Testis (tissue), 2 donors: Measurements from ENCODE around the gene DYNLL1.
"Not testable (repeated sequence)": the region's sequence is repeated elsewhere in the genome, so short reads cannot be mapped to it uniquely, and the experiment has no call there.

Experiments used
- POLR2A ChIP-seq: fragments of 450-650 bp; IDR thresholded peaks from one replicate; pipeline ENCODE4 v1.6.1; 2017; ENCODE audit warnings: antibody characterized with exemption, mild to moderate bottlenecking, moderate library complexity
- TF ChIP-seq, protein P1 (sequence below), 3 experiments: fragments of 450-650 bp in 2 of 3; fragments of 200-600 bp in 1 of 3; sonication (generic) in 1 of 3; IDR thresholded peaks; one replicate each; pipeline ENCODE4 v1.5.1; 2016 to 2019; ENCODE audit warnings: antibody characterized with exemption in 3 of 3, mild to moderate bottlenecking in 2 of 3, moderate library complexity in 1 of 3

- not testable (repeated sequence) for TF ChIP-seq POLR2A
- TF ChIP-seq, protein P1, sequence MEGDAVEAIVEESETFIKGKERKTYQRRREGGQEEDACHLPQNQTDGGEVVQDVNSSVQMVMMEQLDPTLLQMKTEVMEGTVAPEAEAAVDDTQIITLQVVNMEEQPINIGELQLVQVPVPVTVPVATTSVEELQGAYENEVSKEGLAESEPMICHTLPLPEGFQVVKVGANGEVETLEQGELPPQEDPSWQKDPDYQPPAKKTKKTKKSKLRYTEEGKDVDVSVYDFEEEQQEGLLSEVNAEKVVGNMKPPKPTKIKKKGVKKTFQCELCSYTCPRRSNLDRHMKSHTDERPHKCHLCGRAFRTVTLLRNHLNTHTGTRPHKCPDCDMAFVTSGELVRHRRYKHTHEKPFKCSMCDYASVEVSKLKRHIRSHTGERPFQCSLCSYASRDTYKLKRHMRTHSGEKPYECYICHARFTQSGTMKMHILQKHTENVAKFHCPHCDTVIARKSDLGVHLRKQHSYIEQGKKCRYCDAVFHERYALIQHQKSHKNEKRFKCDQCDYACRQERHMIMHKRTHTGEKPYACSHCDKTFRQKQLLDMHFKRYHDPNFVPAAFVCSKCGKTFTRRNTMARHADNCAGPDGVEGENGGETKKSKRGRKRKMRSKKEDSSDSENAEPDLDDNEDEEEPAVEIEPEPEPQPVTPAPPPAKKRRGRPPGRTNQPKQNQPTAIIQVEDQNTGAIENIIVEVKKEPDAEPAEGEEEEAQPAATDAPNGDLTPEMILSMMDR (IDR thresholded peaks at IDR 0.05): not testable (repeated sequence)
These were observed 34.5 kb downstream of the DYNLL1 start for GRCh38 chr12:120530418-120530761.
